Retinal pigment epithelial cell (primary cell): Measurements from ENCODE around the gene IL4R.

Source experiments
- DNase-seq: peaks from one replicate; pipeline ENCODE4 v3.0.0-alpha.2; 2010; ENCODE audit warnings: low read depth
- H3K4me3 ChIP-seq: 2 replicates; pipeline ENCODE4 v1.5.1; 2011; ENCODE audit warnings: mild to moderate bottlenecking, low read length, control low read depth, moderate library complexity
- CTCF ChIP-seq: conservative IDR thresholded peaks from 2 replicates; pipeline ENCODE4 v1.5.1; 2011; ENCODE audit warnings: low read depth, low read length, control low read depth, inconsistent platforms

The IL4R gene

GRCh38 chr16:27365142-27366089 is 51.6 kb downstream of the IL4R start:
- no peak overlapping the region for H3K4me3 ChIP-seq
- TF ChIP-seq CTCF = no peak
- DNase-seq = no peak

GRCh38 chr16:27366687-27367460 is 53.1 kb downstream of the IL4R start:
- no peak overlapping the region for H3K4me3 ChIP-seq
- DNase-seq = no peak
- TF ChIP-seq CTCF = no peak

- TF ChIP-seq CTCF = peak; percentile 88
- no peak for DNase-seq
- no peak overlapping the region for H3K4me3 ChIP-seq
Measured at GRCh38 chr16:27367461-27368357, 53.9 kb downstream of the IL4R start.

GRCh38 chr16:27368358-27368722 is 54.6 kb downstream of the IL4R start:
- TF ChIP-seq CTCF = no peak
- DNase-seq = no peak
- H3K4me3 ChIP-seq = no peak overlapping the region

GRCh38 chr16:27369806-27370205 is 56.0 kb downstream of the IL4R start:
- H3K4me3 ChIP-seq = no peak overlapping the region
- no peak for TF ChIP-seq CTCF
- DNase-seq = no peak

- DNase-seq = no peak
- H3K4me3 ChIP-seq = no peak overlapping the region
- TF ChIP-seq CTCF = no peak
Measured at GRCh38 chr16:27370318-27370717, 56.5 kb downstream of the IL4R start.
